Hematopoietic multipotent progenitor cell treated with erythropoietin and hydrocortisone succinate and interleukin-3 and kit ligand, for 15 days (in vitro differentiated cells): Measurements from ENCODE around the gene PGBD5.

Experiments used
- DNase-seq: peaks from one replicate; pipeline ENCODE4 v3.0.0-alpha.2; 2015; ENCODE audit warnings: low spot score

PGBD5 gene

GRCh38 chr1:230376296-230376695, 49.8 kb downstream of the PGBD5 start:
- DNase-seq, result no peak

- DNase-seq, result no peak
Measured at GRCh38 chr1:230375780-230376179, 50.4 kb downstream of the PGBD5 start.

GRCh38 chr1:230375147-230375546, 51.0 kb downstream of the PGBD5 start:
- no peak for DNase-seq

GRCh38 chr1:230371923-230372703, 54.0 kb downstream of the PGBD5 start:
- DNase-seq, result no peak

GRCh38 chr1:230370109-230370508, 56.0 kb downstream of the PGBD5 start:
- no peak for DNase-seq

- DNase-seq, result no peak
Measured at GRCh38 chr1:230368871-230369270, 57.3 kb downstream of the PGBD5 start.

GRCh38 chr1:230368363-230368762, 57.8 kb downstream of the PGBD5 start:
- DNase-seq, result no peak

GRCh38 chr1:230366504-230366915, 59.6 kb downstream of the PGBD5 start:
- no peak for DNase-seq

GRCh38 chr1:230365723-230366307, 60.3 kb downstream of the PGBD5 start:
- DNase-seq, result no peak

GRCh38 chr1:230362949-230363348, 63.2 kb downstream of the PGBD5 start:
- DNase-seq, result no peak

GRCh38 chr1:230361941-230362340, 64.2 kb downstream of the PGBD5 start:
- no peak for DNase-seq

GRCh38 chr1:230359992-230360668, 66.0 kb downstream of the PGBD5 start:
- no peak for DNase-seq

GRCh38 chr1:230356869-230357794, 69.0 kb downstream of the PGBD5 start:
- no peak for DNase-seq

GRCh38 chr1:230356190-230356589, 69.9 kb downstream of the PGBD5 start:
- no peak for DNase-seq

- no peak for DNase-seq
Measured at GRCh38 chr1:230355594-230355993, 70.5 kb downstream of the PGBD5 start.

GRCh38 chr1:230355128-230355527, 71.0 kb downstream of the PGBD5 start:
- DNase-seq, result no peak

GRCh38 chr1:230354005-230354404, 72.1 kb downstream of the PGBD5 start:
- no peak for DNase-seq

GRCh38 chr1:230352537-230352936, 73.6 kb downstream of the PGBD5 start:
- DNase-seq, result no peak

GRCh38 chr1:230351983-230352382, 74.1 kb downstream of the PGBD5 start:
- no peak for DNase-seq

GRCh38 chr1:230351514-230351913, 74.6 kb downstream of the PGBD5 start:
- DNase-seq, result no peak

GRCh38 chr1:230350208-230350921, 75.8 kb downstream of the PGBD5 start:
- DNase-seq, result no peak

- no peak for DNase-seq
Measured at GRCh38 chr1:230349020-230349393, 77.1 kb downstream of the PGBD5 start.
